T-helper 2 cell (primary cell): Measurements from ENCODE around the gene CDH13.

Source experiments
- DNase-seq, 5 experiments: peaks; one replicate each; pipeline versions ENCODE4 v3.0.0 to v3.0.0-alpha.2; 2012 to 2022

Gene CDH13

GRCh38 chr16:82751020-82751419 lies 124.3 kb downstream of the CDH13 start:
- no peak for DNase-seq

- DNase-seq: no peak
Measured at GRCh38 chr16:82752172-82752571, 125.4 kb downstream of the CDH13 start.

- DNase-seq: no peak
Measured at GRCh38 chr16:82753821-82754220, 127.1 kb downstream of the CDH13 start.

- no peak for DNase-seq
Measured at GRCh38 chr16:82754716-82755513, 128.1 kb downstream of the CDH13 start.

- DNase-seq: no peak
Measured at GRCh38 chr16:82755570-82756282, 129.0 kb downstream of the CDH13 start.

- DNase-seq: no peak
Measured at GRCh38 chr16:82756283-82756599, 129.5 kb downstream of the CDH13 start.

- DNase-seq: no peak
Measured at GRCh38 chr16:82758406-82758805, 131.6 kb downstream of the CDH13 start.

GRCh38 chr16:82758904-82759303 lies 132.1 kb downstream of the CDH13 start:
- no peak for DNase-seq

- no peak for DNase-seq
Measured at GRCh38 chr16:82761236-82761635, 134.5 kb downstream of the CDH13 start.

- DNase-seq: peak in 1 of 5 experiments; percentile 19
Measured at GRCh38 chr16:82761858-82762257, 135.1 kb downstream of the CDH13 start.

GRCh38 chr16:82763371-82763770 lies 136.6 kb downstream of the CDH13 start:
- no peak for DNase-seq

GRCh38 chr16:82767198-82767597 lies 140.4 kb downstream of the CDH13 start:
- no peak for DNase-seq

- DNase-seq: no peak
Measured at GRCh38 chr16:82767808-82768207, 141.0 kb downstream of the CDH13 start.

- DNase-seq: no peak
Measured at GRCh38 chr16:82769845-82770244, 143.1 kb downstream of the CDH13 start.

GRCh38 chr16:82772215-82772614 lies 145.4 kb downstream of the CDH13 start:
- no peak for DNase-seq

- no peak for DNase-seq
Measured at GRCh38 chr16:82773018-82773417, 146.2 kb downstream of the CDH13 start.

GRCh38 chr16:82776470-82777146 lies 149.8 kb downstream of the CDH13 start:
- DNase-seq: no peak

- DNase-seq: no peak
Measured at GRCh38 chr16:82782715-82783251, 156.0 kb downstream of the CDH13 start.

GRCh38 chr16:82783933-82784572 lies 157.3 kb downstream of the CDH13 start:
- DNase-seq: no peak

GRCh38 chr16:82784573-82784968 lies 157.8 kb downstream of the CDH13 start:
- no peak for DNase-seq

GRCh38 chr16:82788225-82788624 lies 161.5 kb downstream of the CDH13 start:
- no peak for DNase-seq

GRCh38 chr16:82788919-82789318 lies 162.2 kb downstream of the CDH13 start:
- DNase-seq: no peak

- DNase-seq: no peak
Measured at GRCh38 chr16:82792693-82793092, 165.9 kb downstream of the CDH13 start.
